RWPE1 (cell line): Measurements from ENCODE around the gene CRYGN.

Source experiments
- CTCF ChIA-PET: fragments of 350-600 bp; sonication (Branson Sonifier 250); formaldehyde crosslinking; extraction: SDS; loops from one replicate; lab custom pipeline; 2021; lab: Yijun Ruan, JAX
- POLR2A ChIA-PET: fragments of 400-600 bp; formaldehyde crosslinking; extraction: SDS; loops from one replicate; lab custom pipeline; 2020; ENCODE audit warnings: antibody characterized with exemption; ENCODE audit not compliant: low non-redundant PET; lab: Yijun Ruan, JAX
- DNase-seq: peaks from one replicate; pipeline ENCODE4 v3.0.0; 2012; ENCODE audit warnings: low spot score
- H3K27ac ChIP-seq: fragments of 450-650 bp; 2 replicates; pipeline ENCODE4 v1.5.1; 2017
- CTCF ChIP-seq: fragments of 450-650 bp; conservative IDR thresholded peaks from 2 replicates; pipeline ENCODE4 v1.5.1; 2017; ENCODE audit warnings: low read depth, mild to moderate bottlenecking

CRYGN gene

GRCh38 chr7:151400626-151401315 is 39.2 kb downstream of the CRYGN start:
- no peak for DNase-seq
- CTCF ChIA-PET, result no interaction called here
- TF ChIP-seq CTCF, result no peak
- H3K27ac ChIP-seq, result no peak overlapping the region
- POLR2A ChIA-PET, result no interaction called here

GRCh38 chr7:151399906-151400305 is 40.0 kb downstream of the CRYGN start:
- DNase-seq, result no peak
- POLR2A ChIA-PET, result no interaction called here
- no peak for TF ChIP-seq CTCF
- no peak overlapping the region for H3K27ac ChIP-seq
- CTCF ChIA-PET, result no interaction called here

GRCh38 chr7:151399305-151399601 is 40.7 kb downstream of the CRYGN start:
- DNase-seq, result no peak
- POLR2A ChIA-PET, result no interaction called here
- TF ChIP-seq CTCF, result no peak
- CTCF ChIA-PET, result no interaction called here
- no peak overlapping the region for H3K27ac ChIP-seq

- POLR2A ChIA-PET, result no interaction called here
- no peak overlapping the region for H3K27ac ChIP-seq
- CTCF ChIA-PET, result no interaction called here
- DNase-seq, result no peak
- no peak for TF ChIP-seq CTCF
Measured at GRCh38 chr7:151398446-151399304, 41.3 kb downstream of the CRYGN start.

GRCh38 chr7:151397026-151397425 is 42.9 kb downstream of the CRYGN start:
- DNase-seq, result no peak
- H3K27ac ChIP-seq, result no peak overlapping the region
- ChIA-PET CTCF (interaction anchor here (0.7 kb wide), 1 partner anchor 354 kb away, joined by 4 read pairs; no protein-coding TSS in a partner anchor), POLR2A (no interaction called here)
- TF ChIP-seq CTCF, result no peak

- ChIA-PET POLR2A (no interaction called here), CTCF (interaction anchor here (0.7 kb wide), 1 partner anchor 355 kb away, joined by 4 read pairs; no protein-coding TSS in a partner anchor)
- TF ChIP-seq CTCF, result no peak
Measured at GRCh38 chr7:151396328-151396970, 43.5 kb downstream of the CRYGN start.

More at GRCh38 chr7:151396328-151396970, 43.5 kb downstream of the CRYGN start:
- DNase-seq, result no peak
- H3K27ac ChIP-seq, result no peak overlapping the region
